Superior temporal gyrus (tissue), 1 donor: ENCODE results near the gene ADGRL4.
"Not testable (repeated sequence)": the region's sequence is repeated elsewhere in the genome, so short reads cannot be mapped to it uniquely, and the experiment has no call there.

Experiments
- DNase-seq: peaks from one replicate; pipeline ENCODE4 v3.0.0-alpha.2; 2016; ENCODE audit errors: extremely low spot score

Gene ADGRL4

DNA sequence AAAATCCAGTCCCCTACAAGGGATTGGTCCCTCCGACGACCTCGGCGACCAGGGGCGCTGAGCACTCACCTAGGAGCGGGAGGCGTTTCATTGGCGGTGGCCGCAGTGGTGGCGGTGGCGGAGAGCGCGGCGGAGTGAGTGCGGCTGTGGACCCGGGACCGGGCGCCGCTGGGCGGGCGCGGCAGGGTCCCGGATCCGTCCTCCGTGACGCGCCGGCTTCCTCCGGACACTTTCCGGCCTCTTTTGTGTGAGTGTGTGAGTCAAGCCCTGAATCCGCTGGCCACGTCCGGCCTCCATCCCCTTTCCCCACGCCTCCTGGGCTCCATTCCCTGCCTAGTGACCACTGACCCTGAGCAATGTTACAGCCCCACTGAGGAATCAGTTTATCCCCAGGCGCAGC is at the start of gene ADGRL4:
ADGRL4 (minus strand) TSS at position 167 of the 400 bp plus-strand sequence; CDS start at position 91, 76 bp downstream.
- no peak for DNase-seq

DNA sequence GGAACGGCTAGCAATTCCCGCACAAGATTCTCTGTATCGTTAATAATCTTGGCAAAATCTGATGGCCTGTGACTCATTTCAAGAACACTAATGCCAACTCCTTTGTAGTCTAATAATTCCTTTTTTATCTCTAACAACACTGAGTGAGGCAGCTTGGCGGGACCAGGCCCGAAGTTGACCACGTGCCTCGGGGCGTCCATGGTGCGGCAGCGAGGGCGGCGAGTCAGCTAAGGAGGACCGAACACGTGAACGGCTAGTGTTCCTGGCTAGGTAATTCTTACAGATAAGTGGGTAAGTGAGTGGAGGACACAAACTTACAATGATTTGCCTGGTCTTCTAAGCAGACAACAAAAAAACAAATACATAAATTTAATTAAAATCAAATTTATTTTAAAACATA is 49.3 kb upstream of the ADGRL4 start:
- no peak for DNase-seq

DNA sequence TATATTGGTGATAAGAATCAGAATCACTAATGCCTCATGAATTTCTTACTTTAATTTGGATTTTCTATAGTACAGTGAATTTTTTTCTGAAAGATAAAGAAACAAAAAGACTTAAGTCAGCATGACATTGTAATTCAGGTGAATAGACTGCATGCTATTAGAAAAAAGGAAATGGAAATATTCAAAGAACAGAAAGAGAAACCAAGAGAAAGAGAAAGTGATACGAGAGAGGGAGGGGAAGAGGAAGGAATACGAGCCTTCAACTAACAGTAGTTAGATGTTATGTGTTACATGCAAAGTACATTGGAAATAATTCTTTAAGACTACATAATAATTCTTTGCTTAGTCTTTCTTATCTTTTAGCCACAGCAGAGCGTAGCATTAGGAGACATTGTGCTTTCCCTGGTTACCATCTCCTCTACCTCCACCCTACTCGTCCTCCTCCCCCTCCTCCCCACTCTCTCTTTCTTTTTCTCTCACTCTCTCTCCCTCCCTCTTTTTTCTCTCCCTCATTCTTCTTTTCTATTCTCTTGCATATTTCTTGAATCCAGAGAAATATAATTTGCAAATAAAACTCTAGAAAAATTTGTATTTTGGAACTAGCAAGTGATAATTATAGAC is 46.4 kb upstream of the ADGRL4 start:
- no peak for DNase-seq

DNA sequence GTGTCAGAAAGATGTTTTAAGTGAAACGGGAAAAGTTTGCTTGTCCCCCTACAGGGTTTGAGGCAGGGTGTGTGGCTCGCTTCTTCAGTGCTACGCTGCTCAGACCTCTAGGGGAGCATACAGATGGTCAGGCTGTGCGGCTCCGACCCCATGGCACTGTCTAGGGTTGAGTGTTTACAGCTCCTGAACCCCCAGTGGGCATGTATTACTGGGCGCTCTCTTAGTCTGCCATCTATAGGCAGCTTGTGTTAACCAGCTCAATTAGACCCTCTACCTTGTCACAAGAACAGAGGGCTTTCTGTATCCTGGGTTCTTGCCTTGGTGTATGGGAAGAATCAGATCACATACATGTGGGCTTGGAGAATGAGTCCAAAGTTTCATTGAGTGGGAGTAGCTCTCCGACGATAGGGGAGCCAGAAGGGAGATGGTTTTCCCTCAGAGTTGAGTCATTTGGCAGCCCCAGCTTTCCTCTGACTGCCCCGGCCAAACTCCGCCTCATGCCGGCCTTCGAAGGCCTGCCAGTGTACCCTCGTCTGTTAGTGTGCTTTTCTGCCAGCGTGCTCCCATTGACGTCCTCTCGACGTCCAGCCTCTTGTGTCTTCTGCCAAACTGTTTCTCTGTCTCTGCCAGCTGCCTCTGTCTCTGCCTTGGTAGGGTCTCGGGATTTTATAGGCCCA is 38.6 kb upstream of the ADGRL4 start:
- DNase-seq, result no peak

DNA sequence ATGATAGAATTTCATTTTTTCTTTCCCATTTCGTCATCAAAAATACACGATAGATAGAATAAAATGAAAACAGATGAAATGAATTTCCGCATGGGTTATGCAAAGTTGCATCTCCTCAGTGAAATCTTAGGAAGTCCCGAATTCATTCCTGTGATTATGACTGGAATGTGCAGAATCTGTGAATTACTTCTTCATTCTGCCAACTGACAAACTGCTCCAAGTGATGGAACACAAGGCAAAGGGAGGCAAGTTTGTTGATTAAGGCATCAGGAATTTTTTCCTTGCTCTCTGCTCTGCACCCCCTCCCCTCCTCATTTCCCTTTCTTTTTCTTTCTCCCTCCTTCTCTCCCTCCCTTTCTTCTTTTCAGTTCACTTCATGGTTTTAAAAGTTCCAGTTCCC is 37.0 kb upstream of the ADGRL4 start:
- DNase-seq, result no peak

DNA sequence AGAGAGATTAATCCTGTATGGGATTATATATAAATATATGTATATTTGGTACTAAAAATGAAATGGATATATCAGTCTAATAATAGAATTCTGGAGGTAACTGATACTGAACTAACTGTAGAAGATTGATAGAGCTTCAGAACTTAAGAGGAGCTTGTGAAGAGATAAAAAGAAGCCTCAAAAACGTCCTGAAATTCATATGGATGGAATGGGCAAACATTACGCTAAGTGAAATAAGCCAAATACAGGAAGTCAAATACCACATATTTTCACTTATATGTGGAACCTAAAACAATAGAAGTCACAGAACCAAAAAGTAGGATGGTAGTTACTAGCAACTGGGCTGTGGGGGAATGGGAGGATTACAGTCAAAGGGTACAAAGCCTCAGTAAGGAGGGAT is 36.0 kb upstream of the ADGRL4 start:
- DNase-seq, result no peak

DNA sequence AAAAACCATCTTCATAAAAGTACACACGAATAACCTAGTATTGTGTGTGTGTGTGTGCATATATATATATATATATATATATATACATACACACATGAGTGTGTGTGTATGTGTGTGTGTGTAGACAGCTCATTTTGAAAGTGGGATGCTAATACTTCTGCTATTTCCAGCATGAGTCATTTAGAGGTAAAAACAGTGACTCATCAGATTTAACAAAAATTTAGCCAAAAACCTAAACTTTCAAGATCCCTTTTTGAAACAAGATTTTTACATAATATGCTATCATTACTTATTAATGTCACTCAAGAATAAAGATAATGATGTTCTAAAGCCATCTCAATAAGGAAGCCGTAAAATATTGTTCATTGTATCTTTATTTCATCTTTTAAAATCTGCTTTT is 35.6 kb upstream of the ADGRL4 start:
- DNase-seq, result no peak

DNA sequence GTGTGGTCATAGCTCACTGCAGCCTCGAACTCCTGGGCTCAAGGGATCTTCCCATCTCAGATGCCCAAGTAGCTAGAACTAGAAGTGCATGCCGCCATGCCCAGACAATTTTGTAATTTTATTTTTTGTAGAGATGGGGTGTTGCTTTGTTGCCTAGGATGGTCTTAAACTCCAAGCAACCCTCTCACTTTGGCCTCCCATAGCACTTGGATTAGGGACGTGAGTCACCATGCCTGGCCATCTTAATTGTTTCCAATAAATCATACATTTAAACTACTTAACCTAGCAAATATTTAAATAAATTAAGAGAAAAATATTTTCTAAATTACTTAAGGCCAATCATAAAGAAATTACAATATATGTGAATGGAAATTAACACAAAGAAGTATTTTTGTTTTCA is 35.1 kb upstream of the ADGRL4 start:
- no peak for DNase-seq

DNA sequence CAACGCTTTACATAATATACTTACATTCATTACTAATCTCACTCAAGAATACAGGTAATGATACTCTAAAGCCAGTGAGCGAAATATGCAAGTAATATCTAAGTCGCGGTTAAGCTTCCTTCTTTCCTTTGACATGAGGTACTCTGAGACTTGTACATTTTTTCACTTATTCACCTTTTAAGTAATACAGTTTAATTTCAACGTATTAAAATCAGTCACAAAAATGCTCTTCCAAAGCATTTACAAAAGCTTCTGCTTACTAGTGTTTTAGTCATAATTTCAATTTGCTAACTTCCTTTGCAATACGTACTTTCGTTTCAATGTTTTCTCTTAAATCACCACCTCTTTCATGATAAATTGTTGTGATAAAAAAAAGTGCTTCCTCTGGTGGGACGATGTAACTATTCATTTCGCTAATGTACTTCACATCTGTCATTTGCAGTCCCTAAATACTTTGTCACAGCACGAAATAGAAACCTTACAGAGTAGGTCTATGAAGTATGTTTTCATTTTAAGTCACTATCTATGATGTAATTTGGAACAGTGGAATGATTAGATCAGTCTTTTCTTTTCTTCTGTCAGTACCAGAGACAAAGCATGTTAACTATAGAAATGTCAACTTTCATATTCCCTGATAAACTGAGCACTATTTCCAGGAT is 34.0 kb upstream of the ADGRL4 start:
- DNase-seq, result no peak

DNA sequence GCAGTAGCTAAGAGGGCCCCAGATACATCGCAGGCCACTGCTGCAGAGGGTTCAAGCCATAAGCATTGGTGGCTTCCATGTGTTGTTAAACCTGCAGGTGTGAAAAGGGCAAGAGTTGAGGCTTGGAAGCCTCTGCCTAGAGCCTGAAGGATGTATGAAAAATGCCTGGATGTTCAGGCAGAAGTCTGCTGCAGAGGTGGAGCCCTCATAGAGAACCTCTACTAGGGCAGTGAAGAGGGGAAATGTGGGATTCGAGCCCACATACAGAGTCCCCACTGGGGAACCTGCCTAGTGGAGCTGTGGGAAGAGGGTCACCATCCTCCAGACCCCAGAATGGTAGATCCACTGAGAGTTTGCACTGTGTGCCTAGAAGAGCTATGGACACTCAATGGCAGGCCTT is 30.6 kb upstream of the ADGRL4 start:
- DNase-seq, result no peak

DNA sequence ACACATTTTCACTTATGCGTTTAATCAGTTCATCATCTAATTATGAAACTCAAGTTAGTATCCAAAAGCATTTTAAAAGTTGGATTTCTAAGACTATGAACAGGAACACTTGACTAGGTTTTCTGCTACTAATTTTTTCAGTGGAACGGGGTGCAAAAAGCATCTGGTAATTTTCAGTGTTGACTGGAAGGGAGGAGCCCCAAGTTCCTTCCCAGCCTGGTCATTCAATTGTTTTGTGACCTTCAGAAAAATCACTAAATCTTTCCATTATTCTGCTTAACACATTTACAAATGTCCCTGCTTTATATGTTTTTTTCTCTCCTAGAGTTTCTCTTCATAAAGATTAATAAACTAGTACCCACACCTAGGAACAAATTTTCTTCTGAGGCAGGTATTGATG is 6.0 kb upstream of the ADGRL4 start:
- no peak for DNase-seq

DNA sequence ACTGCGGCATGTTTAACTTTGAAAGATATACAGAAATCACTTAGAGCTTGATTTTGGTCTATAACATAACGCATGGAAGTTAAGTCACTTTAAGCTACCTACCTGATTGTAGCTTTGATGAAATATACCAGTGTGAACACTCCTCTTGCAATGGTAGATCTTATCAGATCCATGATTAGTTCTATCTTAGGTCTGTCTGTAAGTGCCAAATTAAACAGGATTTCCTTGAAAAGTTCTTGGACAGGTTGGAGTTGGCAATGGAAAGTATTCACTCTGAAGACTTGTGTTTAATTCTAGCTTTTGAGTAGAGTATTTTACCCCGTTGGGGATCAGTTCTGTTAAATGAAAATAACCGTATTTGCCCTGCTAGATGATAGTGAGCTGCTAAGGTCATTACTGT is 4.1 kb upstream of the ADGRL4 start:
- DNase-seq, result no peak

DNA sequence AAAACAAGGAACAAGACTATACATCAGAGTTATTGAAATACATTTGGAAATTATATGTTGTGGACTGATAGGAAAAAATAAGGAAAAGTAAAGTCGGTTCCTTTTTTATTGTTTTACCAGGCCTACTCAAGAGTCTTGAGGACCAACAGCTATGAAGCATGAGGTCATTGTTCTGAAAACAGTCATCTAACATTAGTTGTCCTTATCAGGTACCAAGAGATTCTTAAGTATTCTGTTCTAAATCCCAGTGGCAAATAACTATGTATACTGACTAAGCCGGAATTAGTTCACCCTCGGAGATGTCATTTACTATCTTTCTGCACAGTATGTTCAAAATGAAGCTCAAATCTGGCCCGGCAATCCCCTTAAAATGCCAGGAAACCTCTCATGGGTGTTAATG is 585 bp downstream of the ADGRL4 start:
- DNase-seq, result no peak

DNA sequence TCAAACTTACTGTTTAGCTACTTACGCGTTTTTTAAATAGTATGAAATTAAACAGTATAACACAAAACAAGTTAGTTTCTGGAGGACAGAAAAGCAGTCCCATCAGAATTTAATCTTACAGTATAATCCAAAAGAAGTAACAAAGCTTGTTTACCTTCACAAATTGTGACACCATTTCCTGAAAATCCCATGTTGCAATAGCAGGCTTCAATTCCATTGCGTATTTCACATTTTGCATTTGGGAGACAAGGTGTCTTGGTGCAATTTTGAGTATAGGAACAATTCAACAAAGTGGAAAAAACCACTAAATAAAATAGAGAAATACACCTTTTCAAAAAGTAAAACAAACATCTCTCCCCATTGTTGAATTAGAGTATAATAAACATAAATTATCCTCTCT is 1.6 kb downstream of the ADGRL4 start:
- DNase-seq, result no peak

DNA sequence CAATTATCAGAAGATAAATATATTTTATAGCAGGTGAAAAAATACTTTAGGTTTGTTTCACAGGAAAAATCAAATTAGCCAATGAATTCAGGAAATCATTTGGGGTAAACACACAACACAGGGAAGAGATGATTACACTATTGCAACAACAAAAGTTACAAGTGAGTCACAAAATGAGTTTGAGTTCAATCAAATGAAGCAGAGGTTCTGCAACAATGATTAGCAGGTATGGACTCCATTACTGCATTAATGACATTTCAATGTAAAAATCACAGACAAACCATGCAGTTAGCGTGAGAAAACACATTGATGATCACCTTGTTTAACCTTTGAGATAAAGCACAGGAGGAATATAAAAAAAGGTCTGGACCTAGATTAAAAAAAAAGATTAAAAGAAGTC is 9.7 kb downstream of the ADGRL4 start:
- no peak for DNase-seq

DNA sequence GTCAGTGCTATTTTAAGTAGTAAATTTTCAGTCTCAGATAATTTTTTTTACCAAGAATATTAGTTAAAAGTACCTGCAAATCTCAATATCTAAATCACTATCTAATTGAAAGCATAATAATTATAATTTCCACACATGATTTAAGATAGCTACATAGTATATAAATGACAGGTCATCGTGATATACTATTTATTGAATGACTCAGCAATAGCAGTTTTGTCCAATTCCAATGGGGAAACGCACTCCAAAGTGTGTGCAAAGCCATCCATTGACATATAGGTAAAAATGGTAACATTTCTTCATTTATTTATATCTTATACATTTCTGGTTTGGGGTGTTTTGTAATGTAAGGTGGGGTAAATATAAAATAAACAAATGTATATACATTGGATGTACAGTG is 19.5 kb downstream of the ADGRL4 start:
- no peak for DNase-seq

DNA sequence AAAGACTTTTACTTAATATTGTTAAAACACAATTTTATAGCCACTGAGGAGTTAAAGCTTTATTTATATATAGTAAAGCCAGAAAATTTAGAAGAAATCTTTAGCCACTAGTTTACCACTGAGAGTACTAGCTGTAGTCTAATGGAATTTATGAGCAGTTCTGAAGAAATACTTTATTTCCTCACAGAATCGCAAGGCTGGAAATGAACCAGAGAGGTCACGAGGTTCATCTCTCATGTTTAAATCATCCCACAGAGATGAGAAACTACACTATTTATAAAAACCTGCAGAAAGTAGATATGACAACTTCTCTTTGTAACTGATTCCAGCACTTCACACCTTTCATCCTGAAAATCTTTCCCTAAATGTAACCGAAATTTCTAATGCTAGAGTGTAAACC is 26.0 kb downstream of the ADGRL4 start:
- no peak for DNase-seq

DNA sequence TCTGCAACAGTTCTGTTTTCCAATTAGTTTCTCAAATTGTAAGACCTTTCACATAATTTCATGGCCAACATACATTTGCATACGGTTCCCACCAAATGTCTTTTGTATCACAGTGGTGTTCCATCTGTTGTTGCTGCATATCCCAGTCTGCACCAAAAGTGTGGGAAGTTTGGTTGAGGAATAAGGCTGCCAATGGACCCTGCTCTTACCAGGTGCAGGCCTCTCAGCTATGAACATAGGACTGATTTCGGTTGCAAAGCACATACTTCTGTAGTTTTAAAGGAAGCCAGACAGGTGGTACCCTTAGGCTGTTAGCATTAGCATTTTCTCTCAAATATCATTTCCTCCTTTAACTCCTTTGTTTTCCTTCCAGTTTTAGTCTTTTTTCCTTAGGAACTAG is 33.8 kb downstream of the ADGRL4 start:
- no peak for DNase-seq

DNA sequence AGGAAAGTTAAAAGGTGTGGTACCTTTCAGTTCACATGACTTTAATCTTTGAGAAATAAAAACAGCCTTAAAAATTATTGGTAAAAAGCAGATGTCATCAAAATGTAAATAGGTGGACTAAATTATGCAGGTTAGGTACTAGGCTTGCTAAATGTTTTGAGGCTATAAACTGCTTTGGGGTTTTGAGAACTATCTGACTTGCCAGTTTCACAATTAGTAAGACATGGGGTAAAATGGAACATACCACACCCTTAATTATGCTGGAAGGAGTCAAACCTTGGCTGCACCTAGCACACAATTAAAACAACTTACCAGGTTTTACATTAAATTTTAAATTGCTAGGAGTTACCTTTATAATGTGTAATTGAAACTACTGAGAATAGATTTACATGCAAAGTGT is 39.4 kb downstream of the ADGRL4 start:
- not testable (repeated sequence) for DNase-seq

DNA sequence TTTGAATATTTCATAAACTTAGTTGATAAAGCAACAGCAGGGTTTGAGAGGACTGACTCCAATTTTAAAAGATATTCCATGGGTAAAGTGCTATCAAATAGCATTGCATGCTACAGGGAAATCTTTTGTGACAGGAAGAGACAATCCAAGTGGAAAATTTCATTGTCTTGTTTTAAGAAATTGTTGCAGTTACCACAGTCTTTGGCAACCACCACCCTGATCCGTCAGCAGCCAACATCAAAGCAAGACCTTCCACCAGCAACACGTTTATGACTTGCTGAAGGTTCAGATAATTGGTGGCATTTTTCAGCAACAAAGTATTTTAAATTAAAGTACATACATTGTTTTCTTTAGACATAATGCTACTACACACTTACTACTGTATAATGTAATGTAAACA is 47.8 kb downstream of the ADGRL4 start:
- no peak for DNase-seq

DNA sequence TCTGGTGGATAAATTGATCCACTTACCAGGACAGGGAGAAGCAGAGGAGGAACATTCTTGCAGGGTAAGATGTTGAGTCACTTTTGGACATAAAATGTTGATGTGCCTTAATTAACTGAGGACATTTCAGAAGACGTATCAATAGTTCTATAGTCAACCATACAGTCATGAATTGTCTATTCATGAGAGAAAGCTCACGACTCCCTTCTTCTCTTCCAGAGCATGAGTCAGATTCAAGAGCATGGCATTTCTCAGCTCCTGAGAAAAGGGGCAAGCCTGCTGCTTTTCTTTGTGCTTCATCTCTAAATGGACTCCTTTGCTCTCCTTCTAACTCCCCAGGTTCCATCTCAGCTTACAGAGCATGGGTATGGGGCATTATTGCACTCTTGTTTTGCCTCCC is 55.7 kb downstream of the ADGRL4 start:
- no peak for DNase-seq

DNA sequence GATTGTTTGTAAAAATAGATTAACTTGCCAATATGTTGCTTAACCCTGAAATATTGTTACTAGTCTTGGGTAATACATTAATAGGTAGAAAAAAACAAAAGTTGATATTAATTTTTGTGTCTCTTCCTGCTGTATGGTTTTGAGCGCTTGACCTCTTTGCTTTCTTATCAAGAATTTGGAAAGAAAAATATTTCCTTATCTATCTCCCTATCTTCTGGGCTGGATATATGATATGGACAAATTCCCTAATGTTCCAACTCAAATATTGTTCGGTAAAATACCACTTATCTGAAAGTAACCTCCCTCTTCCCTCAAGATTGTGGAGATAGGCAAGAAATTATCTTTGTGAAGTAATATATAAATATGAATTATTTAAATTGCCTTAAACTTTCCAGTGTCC is 57.3 kb downstream of the ADGRL4 start:
- no peak for DNase-seq

DNA sequence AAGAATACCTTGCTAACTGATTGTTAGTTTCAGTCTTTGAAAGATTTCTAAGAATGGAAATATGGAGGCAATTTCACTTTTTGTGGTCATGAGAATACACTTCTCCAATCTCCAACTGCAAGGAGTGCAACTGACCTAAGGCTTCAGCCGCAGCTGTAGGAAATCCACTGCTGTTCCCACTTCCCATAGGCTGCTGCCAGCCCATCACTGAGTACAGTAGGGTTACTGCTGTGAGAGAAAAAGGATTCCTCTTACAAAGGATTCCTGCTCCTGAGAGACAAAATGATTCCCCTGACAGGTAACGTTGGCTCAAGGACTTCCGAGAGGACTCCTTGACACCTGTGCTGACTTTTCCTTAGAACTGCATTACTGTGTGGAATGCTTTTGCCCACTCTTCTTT is 87.4 kb downstream of the ADGRL4 start:
- no peak for DNase-seq
